Pancreas (tissue), 10 donors: ENCODE results near the gene PITPNC1. TPM values are rescaled to one million over a fixed set of nuclear protein-coding genes. Genes with fewer than 3 reads are reported as not detected.

Experiments
- ATAC-seq, 4 donors: fragments of 200-7000 bp; cut with Tn5 transposase; one replicate each; pipeline versions ENCODE4 v1.8.0 to v1.9.1; 2020; ENCODE audit warnings: mild to moderate bottlenecking in 4 of 4, moderate library complexity in 4 of 4
- DNase-seq, 6 donors: peaks; one replicate each; pipeline ENCODE4 v3.0.0-alpha.2; 2020
- FAIRE-seq: peaks from 2 replicates; lab custom pipeline; 2012; peaks lifted over from hg19 to GRCh38; lab: Jason Lieb, UNC
- H3K27ac ChIP-seq, 4 donors: fragments of 200-600 bp; sonication (generic); 1 replicate in 3 of 4; 2 replicates in 1 of 4; pipeline versions ENCODE4 v1.5.0 to v1.8.0; 2020
- H3K27me3 ChIP-seq, 4 donors: fragments of 200-600 bp; one replicate each; pipeline ENCODE4 v1.8.0; 2021
- H3K36me3 ChIP-seq, 3 donors: fragments of 200-600 bp; sonication (generic) in 1 of 3; one replicate each; pipeline versions ENCODE4 v1.5.0 to v1.8.0; 2020 to 2021
- H3K4me1 ChIP-seq, 3 donors: fragments of 200-600 bp; one replicate each; pipeline ENCODE4 v1.8.0; 2021
- H3K4me3 ChIP-seq, 4 donors: fragments of 200-600 bp; sonication (generic) in 2 of 4; one replicate each; pipeline versions ENCODE4 v1.5.0 to v1.8.0; 2020 to 2021
- H3K9me3 ChIP-seq, 4 donors: fragments of 200-600 bp; one replicate each; pipeline ENCODE4 v1.8.0; 2021
- CTCF ChIP-seq, 4 donors: fragments of 200-600 bp; sonication (generic) in 3 of 4; IDR thresholded peaks; one replicate each; pipeline versions ENCODE4 v1.5.0 to v1.8.0; 2021; ENCODE audit warnings: antibody characterized with exemption in 4 of 4
- WGBS, 2 donors: extraction: QIAGEN DNeasy Blood & Tissue Kit; methylation state at CpG; one replicate each; pipeline ENCODE4 v1.1.7; 2013; 5-methylcytosine and 5-hydroxymethylcytosine counted together
- intact Hi-C, 3 donors: fragments of 100-400 bp; cut with DNase I; formaldehyde crosslinking; loops; one replicate each; pipeline versions ENCODE4 v1.11.1 to v1.14.2; 2022
- polyA plus RNA-seq, 2 donors: library from polyadenylated mRNA; stranded (reverse); fragments of 200-250 nt; gene quantifications; one replicate each; pipeline ENCODE4 v1.2.3, GENCODE V29; 2013
- total RNA-seq, 6 donors: library from RNA; stranded (reverse); fragmentation: NEBNext Ultra II Directional in 4 of 6; extraction: Animal tissue kit (Norgen Biotek cat#: 25700) in 4 of 6; gene quantifications; one replicate each; pipeline versions ENCODE4 v1.2.1 to v1.2.4, GENCODE V29; 2021 to 2023
- donor health status: healthy with polysubstance abuse.
- donor health status: DM: no; HTN: no; CAD: no; lungs with moderate emphysema.
- donor health status: DM: no; HTN: no; CAD: no.
- donor health status: control.
- donor health status: control.
- donor health status: Bipolar disorder and iron deficiency.
- donor health status: DM: yes; HTN: yes; CAD: no.
- donor health status: DM: no; HTN: no; CAD: no.
- donor health status: DM: no; HTN: no; CAD: no.
- donor health status: DM: yes; HTN: yes; CAD: no.

The PITPNC1 gene
- total and polyA plus RNA-seq, 8 donors = 9.5 to 28.8 (median 24.4) TPM

- intact Hi-C loops = no loop called here
- Histone ChIP-seq H3K27ac (no peak overlapping the region), H3K4me3 (no peak overlapping the region), H3K9me3 (no peaks in the 10 kb centered on the region), H3K36me3 (no peaks in the 10 kb centered on the region), H3K27me3 (no peaks in the 10 kb centered on the region), H3K4me1 (peaks cover 0 to 6% (median 6%) of the 10 kb centered on the region in 3 donors)
- peak; percentile 74 to 80 (median 78) for ATAC-seq
- no peak for TF ChIP-seq CTCF (IDR thresholded peaks at IDR 0.05)
- DNase-seq = no peak
- 38 to 40% methylated on average over 5 of the region's 5 CpGs for WGBS, 2 donors
- no peak for FAIRE-seq
Measured at GRCh38 chr17:67558740-67559380, 181.8 kb downstream of the PITPNC1 start.

GRCh38 chr17:67559381-67559966 is 182.4 kb downstream of the PITPNC1 start:
- Histone ChIP-seq H3K4me1 (peaks cover 0 to 6% (median 6%) of the 10 kb centered on the region in 3 donors), H3K9me3 (no peaks in the 10 kb centered on the region), H3K27me3 (no peaks in the 10 kb centered on the region), H3K4me3 (no peak overlapping the region), H3K27ac (no peak overlapping the region), H3K36me3 (no peaks in the 10 kb centered on the region)
- WGBS, 2 donors = 62 to 74% methylated on average over 10 of the region's 10 CpGs
- ATAC-seq (peak; percentile 29 to 76 (median 33)), FAIRE-seq (no peak), DNase-seq (no peak)
- intact Hi-C loops = no loop called here
- no peak for TF ChIP-seq CTCF (IDR thresholded peaks at IDR 0.05)

- no peak for TF ChIP-seq CTCF (IDR thresholded peaks at IDR 0.05)
- no peak for FAIRE-seq
- WGBS, 2 donors = 88 to 92% methylated on average over 10 of the region's 10 CpGs
Measured at GRCh38 chr17:67562005-67562404, 184.9 kb downstream of the PITPNC1 start.

GRCh38 chr17:67563692-67564228 is 186.7 kb downstream of the PITPNC1 start:
- no peak for FAIRE-seq
- intact Hi-C loops = no loop called here
- Histone ChIP-seq H3K27me3 (no peaks in the 10 kb centered on the region), H3K36me3 (no peaks in the 10 kb centered on the region), H3K4me1 (peaks cover 0 to 7% (median 4%) of the 10 kb centered on the region in 3 donors), H3K4me3 (no peak overlapping the region), H3K27ac (no peak overlapping the region), H3K9me3 (no peaks in the 10 kb centered on the region)
- ATAC-seq = no peak
- DNase-seq = no peak
- TF ChIP-seq CTCF (IDR thresholded peaks at IDR 0.05) = no peak

More at GRCh38 chr17:67562005-67562404, 184.9 kb downstream of the PITPNC1 start:
- no peaks in the 10 kb centered on the region for H3K36me3 ChIP-seq
- H3K9me3 ChIP-seq = no peaks in the 10 kb centered on the region
- no peak overlapping the region for H3K27ac ChIP-seq
- no peak overlapping the region for H3K4me3 ChIP-seq
- no peak for ATAC-seq
- peaks cover 0 to 6% (median 6%) of the 10 kb centered on the region in 3 donors for H3K4me1 ChIP-seq
- no peaks in the 10 kb centered on the region for H3K27me3 ChIP-seq
- no peak for DNase-seq
- intact Hi-C loops = no loop called here

- 97 to 98% methylated on average over 2 of the region's 2 CpGs for WGBS, 2 donors
- FAIRE-seq (peak; percentile 47), ATAC-seq (no peak), DNase-seq (no peak)
- no peak overlapping the region for H3K27ac ChIP-seq
- H3K27me3 ChIP-seq = no peaks in the 10 kb centered on the region
- TF ChIP-seq CTCF (IDR thresholded peaks at IDR 0.05) = no peak
- peaks cover 0 to 11% (median 0%) of the 10 kb centered on the region in 3 donors for H3K4me1 ChIP-seq
- H3K9me3 ChIP-seq = no peaks in the 10 kb centered on the region
- no peaks in the 10 kb centered on the region for H3K36me3 ChIP-seq
- intact Hi-C loops = no loop called here
- no peak overlapping the region for H3K4me3 ChIP-seq
Measured at GRCh38 chr17:67565068-67565467, 188.0 kb downstream of the PITPNC1 start.
